HEK293T (cell line): ENCODE measurements around the gene TRIM44.

Source experiments
- CTCF ChIA-PET: fragments of 350-600 bp; formaldehyde crosslinking; extraction: SDS; loops from one replicate; lab custom pipeline; 2021; ENCODE audit warnings: antibody characterized with exemption, inconsistent platforms; lab: Yijun Ruan, JAX
- POLR2A ChIA-PET: fragments of 350-600 bp; formaldehyde crosslinking; extraction: SDS; loops from one replicate; lab custom pipeline; 2020; ENCODE audit warnings: antibody characterized with exemption, inconsistent platforms; lab: Yijun Ruan, JAX
- DNase-seq: peaks from one replicate; pipeline ENCODE4 v3.0.0; 2012; ENCODE audit warnings: mixed read lengths; ENCODE audit errors: extremely low spot score
- ARNT ChIP-seq: fragments of 450-650 bp; IDR thresholded peaks from 2 replicates; pipeline ENCODE4 v1.6.1; 2017; ENCODE audit warnings: mild to moderate bottlenecking
- BHLHE40 ChIP-seq: fragments of 450-650 bp; IDR thresholded peaks from 2 replicates; pipeline ENCODE4 v1.6.1; 2016; ENCODE audit warnings: mild to moderate bottlenecking, moderate library complexity, borderline replicate concordance
- CTBP1 ChIP-seq: fragments of 450-650 bp; IDR thresholded peaks from 2 replicates; pipeline ENCODE4 v1.6.1; 2016; ENCODE audit warnings: borderline replicate concordance
- ELF4 ChIP-seq: fragments of 450-650 bp; IDR thresholded peaks from 2 replicates; pipeline ENCODE4 v1.6.1; 2017; ENCODE audit warnings: antibody characterized with exemption
- FOXA1 ChIP-seq: fragments of 450-650 bp; IDR thresholded peaks from 2 replicates; pipeline ENCODE4 v1.6.1; 2016; ENCODE audit warnings: mild to moderate bottlenecking
- FOXK2 ChIP-seq: fragments of 450-650 bp; IDR thresholded peaks from 2 replicates; pipeline ENCODE4 v1.6.1; 2016; ENCODE audit warnings: mild to moderate bottlenecking
- FOXM1 ChIP-seq: fragments of 450-650 bp; IDR thresholded peaks from 2 replicates; pipeline ENCODE4 v1.6.1; 2017; ENCODE audit warnings: mild to moderate bottlenecking, borderline replicate concordance
- HDGF ChIP-seq: fragments of 450-650 bp; IDR thresholded peaks from 2 replicates; pipeline ENCODE4 v1.6.1; 2017; ENCODE audit warnings: antibody characterized with exemption, borderline replicate concordance
- L3MBTL2 ChIP-seq: fragments of 450-650 bp; conservative IDR thresholded peaks from 2 replicates; pipeline ENCODE4 v1.6.1; 2016; ENCODE audit warnings: mild to moderate bottlenecking
- LEF1 ChIP-seq: fragments of 450-650 bp; IDR thresholded peaks from 2 replicates; pipeline ENCODE4 v1.6.1; 2017; ENCODE audit warnings: mild to moderate bottlenecking, borderline replicate concordance
- NFRKB ChIP-seq: fragments of 450-650 bp; IDR thresholded peaks from 2 replicates; pipeline ENCODE4 v1.6.1; 2016; ENCODE audit warnings: mild to moderate bottlenecking, moderate library complexity
- SP1 ChIP-seq: fragments of 450-650 bp; IDR thresholded peaks from 2 replicates; pipeline ENCODE4 v1.6.1; 2017
- SUZ12 ChIP-seq: fragments of 450-650 bp; IDR thresholded peaks from 2 replicates; pipeline ENCODE4 v1.6.1; 2016; ENCODE audit warnings: mild to moderate bottlenecking
- TARDBP ChIP-seq: fragments of 450-650 bp; IDR thresholded peaks from 2 replicates; pipeline ENCODE4 v1.6.1; 2016
- ZNF384 ChIP-seq: fragments of 450-650 bp; IDR thresholded peaks from 2 replicates; pipeline ENCODE4 v1.6.1; 2016
- TF ChIP-seq, protein P1 (sequence below): fragments of 450-650 bp; IDR thresholded peaks from 2 replicates; pipeline ENCODE4 v1.6.1; 2016

Gene TRIM44

DNA sequence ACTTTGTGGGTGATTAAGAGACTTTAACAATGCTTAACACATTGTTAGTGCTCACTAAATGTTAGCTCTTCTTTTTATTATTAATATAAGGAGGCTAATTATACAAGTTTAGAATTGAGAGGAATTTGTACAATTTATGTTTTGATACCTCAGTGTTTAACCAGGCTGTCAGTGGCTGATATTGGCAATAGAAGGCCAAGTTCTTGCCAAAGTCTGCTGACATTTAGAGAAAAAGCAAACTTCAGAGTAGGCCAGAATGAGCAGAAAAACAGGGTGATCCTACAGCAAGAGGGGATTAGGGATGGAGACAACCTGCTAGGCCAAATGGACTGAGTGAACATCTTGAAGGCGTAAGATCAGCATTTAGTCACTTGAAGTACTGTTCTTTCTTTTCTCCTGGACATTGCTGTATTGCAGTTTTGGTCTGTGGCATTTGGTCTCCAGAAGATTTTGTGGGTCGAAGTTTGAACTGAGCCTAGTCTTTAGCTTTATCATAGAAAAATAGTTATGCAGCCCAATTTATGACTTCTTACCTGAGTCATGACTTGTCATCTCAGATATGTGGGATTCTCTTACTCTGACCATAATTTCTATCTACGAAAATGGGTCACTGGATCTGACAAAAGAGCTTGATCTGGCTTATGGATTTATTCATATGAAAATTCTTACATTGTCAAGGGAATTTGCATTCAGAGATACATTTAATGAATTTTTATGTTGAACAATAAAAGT, 9.0 kb downstream of the TRIM44 start:
- no peak for DNase-seq
- no peak for TF ChIP-seq BHLHE40
- TF ChIP-seq LEF1: no peak
- no peak for TF ChIP-seq L3MBTL2
- TF ChIP-seq, protein P1, sequence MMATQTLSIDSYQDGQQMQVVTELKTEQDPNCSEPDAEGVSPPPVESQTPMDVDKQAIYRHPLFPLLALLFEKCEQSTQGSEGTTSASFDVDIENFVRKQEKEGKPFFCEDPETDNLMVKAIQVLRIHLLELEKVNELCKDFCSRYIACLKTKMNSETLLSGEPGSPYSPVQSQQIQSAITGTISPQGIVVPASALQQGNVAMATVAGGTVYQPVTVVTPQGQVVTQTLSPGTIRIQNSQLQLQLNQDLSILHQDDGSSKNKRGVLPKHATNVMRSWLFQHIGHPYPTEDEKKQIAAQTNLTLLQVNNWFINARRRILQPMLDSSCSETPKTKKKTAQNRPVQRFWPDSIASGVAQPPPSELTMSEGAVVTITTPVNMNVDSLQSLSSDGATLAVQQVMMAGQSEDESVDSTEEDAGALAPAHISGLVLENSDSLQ: no peak
- no peak for TF ChIP-seq FOXK2
- TF ChIP-seq SP1: no peak
- TF ChIP-seq NFRKB: no peak
- TF ChIP-seq ARNT: no peak
- POLR2A ChIA-PET: no interaction called here
- CTCF ChIA-PET: no interaction called here

GRCh38 chr11:35672608-35673007, 10.0 kb downstream of the TRIM44 start:
- TF ChIP-seq SP1 (no peak), ZNF384 (no peak), NFRKB (no peak), BHLHE40 (no peak), HDGF (no peak), FOXA1 (no peak), FOXM1 (no peak), CTBP1 (no peak)
- ChIA-PET CTCF (no interaction called here), POLR2A (no interaction called here)
- no peak for DNase-seq

DNA sequence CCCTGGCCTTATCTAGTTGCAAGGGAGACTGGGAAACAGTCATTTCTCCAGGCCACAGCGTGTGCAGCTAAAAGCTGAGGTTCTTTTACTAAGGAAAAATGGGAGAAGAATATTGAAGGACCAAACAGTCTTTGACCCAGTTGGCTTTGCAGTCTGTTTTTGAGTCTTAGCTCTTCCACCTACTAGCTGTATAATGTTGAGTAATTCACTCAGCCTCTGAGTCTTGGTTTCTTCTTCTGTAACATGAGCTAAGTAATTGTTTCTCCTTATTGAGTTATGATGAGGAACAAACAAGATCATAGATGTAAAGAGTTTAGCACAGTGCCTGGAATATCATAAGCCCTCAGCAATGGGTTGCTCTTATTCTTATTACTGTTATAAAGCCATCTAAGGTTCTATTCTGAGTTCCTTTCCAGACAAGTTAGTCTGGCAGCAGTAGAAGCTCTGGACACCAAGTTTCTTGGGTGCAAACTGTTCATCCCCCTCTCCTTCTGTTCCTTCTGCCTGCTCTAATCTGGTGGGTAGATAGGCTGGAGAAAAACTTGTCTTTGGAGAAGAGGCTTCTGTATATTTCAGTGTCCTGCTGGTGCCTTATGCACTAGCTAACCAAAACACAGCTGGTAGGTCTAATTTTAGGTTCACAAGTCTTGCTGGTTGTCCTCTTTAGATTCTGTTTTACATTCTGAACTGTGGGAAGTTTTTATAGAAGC, 13.5 kb downstream of the TRIM44 start:
- POLR2A ChIA-PET: interaction anchor here (0.9 to 1.7 kb wide), 2 partner anchors 56 to 57 kb away, joined by 3 to 5 read pairs; no protein-coding TSS in a partner anchor
- DNase-seq: no peak
- TF ChIP-seq BHLHE40: no peak
- TF ChIP-seq ARNT: no peak
- TF ChIP-seq NFRKB: no peak
- TF ChIP-seq SUZ12: no peak
- TF ChIP-seq L3MBTL2: no peak
- TF ChIP-seq, protein P1: no peak
- CTCF ChIA-PET: interaction anchor here (1.2 kb wide), 1 partner anchor 146 kb away, joined by 4 read pairs; no protein-coding TSS in a partner anchor

- TF ChIP-seq ZNF384: no peak
- no peak for TF ChIP-seq BHLHE40
- TF ChIP-seq, protein P1: no peak
- TF ChIP-seq LEF1: no peak
- no peak for TF ChIP-seq FOXA1
- TF ChIP-seq FOXK2: no peak
- no peak for DNase-seq
- ChIA-PET CTCF (interaction anchor here (1.2 kb wide), 1 partner anchor 145 kb away, joined by 4 read pairs; no protein-coding TSS in a partner anchor), POLR2A (interaction anchor here (0.9 to 1.7 kb wide), 2 partner anchors 56 to 57 kb away, joined by 3 to 5 read pairs; no protein-coding TSS in a partner anchor)
Observed at GRCh38 chr11:35676611-35676965, 14.0 kb downstream of the TRIM44 start.

- CTCF ChIA-PET: no interaction called here
Observed at GRCh38 chr11:35677904-35678303, 15.3 kb downstream of the TRIM44 start.

More at GRCh38 chr11:35677904-35678303, 15.3 kb downstream of the TRIM44 start:
- no peak for DNase-seq
- TF ChIP-seq CTBP1 (no peak), FOXK2 (no peak), NFRKB (no peak), SP1 (no peak), LEF1 (no peak), BHLHE40 (no peak), TARDBP (no peak), ARNT (no peak), ELF4 (no peak), FOXM1 (no peak), L3MBTL2 (no peak), FOXA1 (no peak), SUZ12 (no peak), ZNF384 (no peak), HDGF (no peak)
- TF ChIP-seq, protein P1: no peak
- POLR2A ChIA-PET: no interaction called here
